Aorta (tissue), 5 donors: ENCODE results near the gene SLIT1. TPM values are rescaled to one million over a fixed set of nuclear protein-coding genes. Genes with fewer than 3 reads are reported as not detected.
A peak's percentile ranks its signal among the peaks of the same experiment; 100 is the strongest.

Experiments used
- ATAC-seq: fragments of 200-7000 bp; cut with Tn5 transposase; one replicate; pipeline ENCODE4 v1.9.1; 2022; ENCODE audit warnings: moderate library complexity; ENCODE audit not compliant: low FRiP score
- DNase-seq, 2 donors: peaks; one replicate each; pipeline ENCODE4 v3.0.0-alpha.2; 2020
- H3K27ac ChIP-seq, 2 donors: one replicate each; pipeline ENCODE4 v1.5.1; 2013; ENCODE audit warnings: low read length in 2 of 2, mild to moderate bottlenecking in 2 of 2, moderate library complexity in 2 of 2, control low read depth in 1 of 2, inconsistent platforms in 1 of 2, low read depth in 1 of 2
- H3K27me3 ChIP-seq, 2 donors: one replicate each; pipeline ENCODE4 v1.6.1; 2013; ENCODE audit warnings: control low read depth in 1 of 2, low read length in 1 of 2, mild to moderate bottlenecking in 1 of 2, moderate library complexity in 1 of 2; ENCODE audit not compliant: insufficient read depth in 2 of 2, control insufficient read depth in 1 of 2
- H3K36me3 ChIP-seq, 2 donors: one replicate each; pipeline ENCODE4 v1.6.1; 2013; ENCODE audit warnings: control low read depth in 1 of 2, low read length in 1 of 2, mild to moderate bottlenecking in 1 of 2; ENCODE audit not compliant: insufficient read depth in 2 of 2, control insufficient read depth in 1 of 2
- H3K4me1 ChIP-seq, 2 donors: one replicate each; pipeline ENCODE4 v1.6.1; 2013; ENCODE audit warnings: low read length in 2 of 2, control low read depth in 1 of 2, mild to moderate bottlenecking in 1 of 2, moderate library complexity in 1 of 2; ENCODE audit not compliant: insufficient read depth in 2 of 2, control insufficient read depth in 1 of 2
- H3K4me3 ChIP-seq, 2 donors: one replicate each; pipeline ENCODE4 v1.5.1; 2013; ENCODE audit warnings: low read length in 2 of 2, control low read depth in 1 of 2, mild to moderate bottlenecking in 1 of 2
- H3K9me3 ChIP-seq: one replicate; pipeline ENCODE4 v1.6.1; 2013; ENCODE audit warnings: mild to moderate bottlenecking, low read length; ENCODE audit not compliant: control insufficient read depth
- WGBS, 2 donors: extraction: QIAGEN DNeasy Blood & Tissue Kit; methylation state at CpG; one replicate each; pipeline ENCODE4 v1.1.7; 2013; 5-methylcytosine and 5-hydroxymethylcytosine counted together
- intact Hi-C, 2 donors: fragments of 100-400 bp; cut with DNase I; formaldehyde crosslinking; loops; one replicate each; pipeline versions ENCODE4 v1.14.2 to v1.15.0; 2022
- polyA plus RNA-seq, 2 donors: library from polyadenylated mRNA; stranded (reverse); fragments of 200-250 nt; gene quantifications; one replicate each; pipeline ENCODE4 v1.2.3, GENCODE V29; 2013
- total RNA-seq, 2 donors: library from RNA; stranded (reverse); fragmentation: NEBNext Ultra II Directional; extraction: Animal tissue kit (Norgen Biotek cat#: 25700); gene quantifications; one replicate each; pipeline ENCODE4 v1.2.1, GENCODE V29; 2021
- donor health status: healthy with polysubstance abuse.
- donor health status: Bipolar disorder and iron deficiency.
- donor health status: DM: no; HTN: no; CAD: no.
- donor health status: DM: no; HTN: no; CAD: no.
- donor health status: DM: yes; HTN: yes; CAD: no.

The SLIT1 gene
- total and polyA plus RNA-seq, 4 donors = 0.13 to 0.42 (median 0.22) TPM

DNA sequence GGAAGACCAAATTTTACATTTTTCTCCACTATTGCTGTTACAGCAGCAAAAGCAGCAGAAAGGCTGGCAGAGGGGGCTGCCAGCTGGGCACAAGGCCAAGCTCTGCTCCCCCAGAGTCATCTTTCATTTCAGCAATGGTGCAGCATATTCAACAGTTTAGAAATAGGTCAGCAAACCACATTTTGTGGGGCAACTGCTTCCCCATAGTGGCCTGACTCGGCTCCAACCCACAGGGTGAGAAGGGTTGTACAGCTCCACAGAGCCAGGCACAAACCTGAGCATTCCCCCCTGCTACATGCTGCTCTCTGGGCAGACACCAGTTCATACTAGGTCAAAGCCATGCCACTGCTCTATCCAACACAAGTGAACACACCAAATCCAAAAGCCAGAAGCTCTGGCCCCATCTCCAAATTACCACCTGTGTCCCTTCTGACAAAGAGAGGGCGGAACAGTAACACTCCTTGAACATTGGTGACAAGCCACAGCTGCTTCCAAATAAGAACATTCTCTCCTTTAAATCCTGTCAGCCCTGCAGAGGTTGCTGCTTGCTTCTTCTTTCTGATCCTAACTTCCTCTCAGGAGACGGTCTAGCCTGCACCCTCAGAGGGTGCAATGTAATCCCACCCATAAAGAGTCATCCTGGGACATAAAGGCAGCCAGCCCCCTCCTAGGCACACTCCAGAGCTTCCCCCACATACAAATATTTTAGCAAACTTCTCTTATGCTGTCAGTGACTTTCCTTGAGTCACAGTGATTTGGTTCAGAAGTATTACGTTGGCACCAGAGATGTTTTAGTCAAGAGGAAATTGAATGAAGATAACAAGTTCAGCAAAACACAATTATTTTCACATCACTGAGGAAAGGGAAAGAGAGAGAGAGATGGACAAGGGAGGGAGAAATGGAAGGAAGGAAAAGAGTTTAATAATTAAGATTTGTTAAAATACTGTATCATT lies 39.0 kb upstream of the SLIT1 start:
- no peaks in the 10 kb centered on the region for H3K9me3 ChIP-seq
- intact Hi-C loops = no loop called here
- no peak overlapping the region for H3K27ac ChIP-seq
- ATAC-seq (no peak), DNase-seq (no peak)
- WGBS, 2 donors = 73 to 74% methylated on average over 4 of the region's 4 CpGs
- peaks cover 4% of the 10 kb centered on the region in 2 donors for H3K36me3 ChIP-seq
- no peaks in the 10 kb centered on the region for H3K27me3 ChIP-seq
- no peaks in the 10 kb centered on the region for H3K4me1 ChIP-seq
- no peak overlapping the region for H3K4me3 ChIP-seq

DNA sequence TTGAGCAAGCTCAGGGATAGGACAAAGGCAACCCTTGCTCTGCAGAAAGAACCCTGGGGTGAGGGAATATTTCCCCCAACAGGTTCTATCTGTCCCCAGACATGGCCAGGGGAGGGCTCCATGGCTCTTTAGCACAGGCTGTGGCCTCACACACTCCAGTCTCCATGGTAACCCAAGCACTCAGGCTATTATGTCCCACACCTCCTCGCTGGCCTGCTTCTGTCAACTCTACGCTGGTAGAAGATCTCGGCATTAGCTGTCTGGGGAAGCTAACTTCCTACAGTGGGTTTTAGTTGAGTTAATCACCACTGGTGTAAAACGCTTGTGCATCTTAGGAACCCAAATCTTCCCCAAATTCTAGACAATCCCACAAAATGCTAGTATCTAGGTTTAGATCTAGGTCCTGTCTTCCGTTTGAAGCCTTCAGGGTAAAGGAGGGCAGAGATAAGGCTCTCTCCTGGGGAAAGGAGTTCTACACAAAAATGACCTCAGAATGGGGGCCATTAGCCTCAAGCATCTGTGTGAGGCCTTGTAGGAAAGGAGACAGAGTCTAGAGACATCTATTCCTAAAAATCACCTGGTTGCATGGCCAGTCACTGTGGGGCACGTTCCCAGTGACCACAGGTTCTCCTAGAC lies 36.7 kb upstream of the SLIT1 start:
- no peak for DNase-seq
- Histone ChIP-seq H3K9me3 (no peaks in the 10 kb centered on the region), H3K4me1 (no peaks in the 10 kb centered on the region), H3K27ac (no peak overlapping the region), H3K36me3 (peaks cover 2 to 4% of the 10 kb centered on the region in 2 donors), H3K27me3 (no peaks in the 10 kb centered on the region), H3K4me3 (no peak overlapping the region)
- ATAC-seq = no peak
- intact Hi-C loops = no loop called here
- WGBS, 2 donors = 95 to 96% methylated on average over 6 of the region's 6 CpGs

DNA sequence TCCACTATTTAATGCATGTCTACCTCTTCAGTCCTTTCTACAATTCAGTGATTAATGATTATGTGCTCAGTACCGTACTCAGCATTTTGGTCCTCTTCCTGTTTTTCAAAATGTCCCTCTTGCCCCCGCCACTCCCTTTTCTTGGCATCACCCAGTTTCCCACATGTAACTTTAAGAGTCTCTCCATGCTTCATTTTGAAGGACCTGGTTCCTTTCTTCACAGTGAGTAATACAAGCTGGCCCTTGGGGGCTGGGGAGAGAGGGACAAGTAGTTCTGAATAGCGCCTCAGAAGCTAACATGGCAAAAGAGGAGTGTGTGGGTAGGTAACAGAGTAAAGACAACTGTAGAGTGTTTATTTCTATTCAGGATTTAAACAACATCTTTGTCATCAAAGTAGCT lies 34.6 kb upstream of the SLIT1 start:
- Histone ChIP-seq H3K4me3 (no peak overlapping the region), H3K4me1 (no peaks in the 10 kb centered on the region), H3K36me3 (no peaks in the 10 kb centered on the region), H3K27ac (no peak overlapping the region), H3K27me3 (no peaks in the 10 kb centered on the region), H3K9me3 (no peaks in the 10 kb centered on the region)
- ATAC-seq (no peak), DNase-seq (no peak)
- WGBS, 2 donors = 94% methylated on average over 3 of the region's 3 CpGs
- intact Hi-C loops = no loop called here

DNA sequence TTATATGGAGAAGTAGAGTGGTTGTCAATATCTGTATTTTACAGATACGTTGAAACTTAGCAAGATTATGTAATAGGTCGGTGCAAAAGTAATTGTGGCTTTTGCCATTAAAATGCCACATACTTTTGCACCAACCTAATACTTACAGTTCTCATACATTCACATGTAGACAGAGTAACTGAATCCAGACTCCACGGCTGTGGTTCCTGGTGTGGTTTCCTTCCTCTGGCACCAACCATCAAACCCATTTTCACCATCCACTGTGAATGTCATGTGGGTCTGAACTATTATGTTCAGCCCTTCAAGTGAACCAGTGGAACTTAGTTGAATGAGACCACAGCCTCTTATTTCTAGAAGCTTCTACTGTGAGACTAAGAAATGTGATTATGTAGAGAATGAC lies 31.5 kb upstream of the SLIT1 start:
- no peak overlapping the region for H3K4me3 ChIP-seq
- no peaks in the 10 kb centered on the region for H3K9me3 ChIP-seq
- H3K36me3 ChIP-seq = no peaks in the 10 kb centered on the region
- no peaks in the 10 kb centered on the region for H3K4me1 ChIP-seq
- no peak overlapping the region for H3K27ac ChIP-seq
- no peak for ATAC-seq
- WGBS, 2 donors = 79 to 91% methylated on average over 3 of the region's 3 CpGs
- intact Hi-C loops = loop anchor here in 1 of 2 donors (10.0 kb wide), 1 partner anchor 842 kb away; no protein-coding TSS in a partner anchor
- H3K27me3 ChIP-seq = no peaks in the 10 kb centered on the region
- DNase-seq = no peak

DNA sequence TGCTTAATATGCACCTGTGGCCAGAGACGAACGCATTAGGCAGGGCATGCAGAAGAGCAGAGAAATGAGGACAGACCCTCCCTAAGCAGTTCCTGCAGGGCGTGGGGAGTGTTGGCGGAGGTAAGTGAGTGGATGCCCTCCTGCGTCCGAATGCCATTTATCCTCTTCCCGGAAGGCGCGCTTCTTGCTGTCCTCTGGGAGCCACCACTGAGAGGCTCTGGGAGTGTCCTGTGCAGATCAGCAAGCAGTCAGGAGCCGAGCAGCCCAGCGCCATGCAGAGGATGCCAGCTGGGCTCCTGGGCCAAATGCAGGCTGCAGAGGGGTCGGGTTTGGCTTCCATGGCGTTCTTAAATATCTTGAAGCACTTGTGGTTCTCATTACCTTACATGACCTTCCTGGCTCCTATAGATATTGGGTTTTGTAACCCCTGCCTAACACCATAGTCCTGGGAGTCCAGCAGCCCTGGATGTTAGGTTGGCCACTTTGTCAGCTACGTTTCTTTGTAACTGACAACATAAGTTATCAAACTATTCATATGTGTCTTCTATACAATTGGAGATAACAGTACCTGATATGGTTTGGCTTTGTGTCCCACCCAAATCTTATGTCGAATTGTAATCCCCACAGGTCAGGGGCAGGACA lies 30.0 kb upstream of the SLIT1 start:
- no peak overlapping the region for H3K4me3 ChIP-seq
- no peaks in the 10 kb centered on the region for H3K36me3 ChIP-seq
- 88 to 91% methylated on average over 15 of the region's 15 CpGs for WGBS, 2 donors
- intact Hi-C loops = loop anchor here in 1 of 2 donors (10.0 kb wide), 1 partner anchor 841 kb away; no protein-coding TSS in a partner anchor
- ATAC-seq (no peak), DNase-seq (no peak)
- H3K4me1 ChIP-seq = no peaks in the 10 kb centered on the region
- no peak overlapping the region for H3K27ac ChIP-seq
- no peaks in the 10 kb centered on the region for H3K9me3 ChIP-seq
- no peaks in the 10 kb centered on the region for H3K27me3 ChIP-seq

DNA sequence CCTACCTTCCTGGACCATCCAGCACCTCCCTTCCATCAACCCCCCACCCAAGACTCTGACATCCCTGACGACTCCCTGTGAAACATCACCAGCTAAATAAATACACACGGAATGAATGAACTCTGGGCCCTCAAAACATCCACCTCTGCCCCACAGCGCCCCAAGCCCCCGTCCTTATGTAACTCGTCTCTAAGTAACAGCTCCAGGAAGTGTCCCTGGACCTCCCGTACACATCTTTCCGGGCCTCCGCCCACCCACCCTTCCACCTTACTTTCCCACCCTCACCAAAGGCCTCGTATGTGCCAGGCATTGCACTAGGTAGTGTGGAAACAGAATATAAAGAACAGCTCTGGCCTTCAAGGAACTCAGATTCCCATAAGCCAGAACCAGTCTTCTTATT lies 27.7 kb upstream of the SLIT1 start:
- Histone ChIP-seq H3K9me3 (no peaks in the 10 kb centered on the region), H3K27me3 (no peaks in the 10 kb centered on the region), H3K36me3 (no peaks in the 10 kb centered on the region), H3K4me3 (no peak overlapping the region), H3K27ac (no peak overlapping the region), H3K4me1 (no peaks in the 10 kb centered on the region)
- intact Hi-C loops = loop anchor here (5.0 to 10.0 kb wide), 2 partner anchors 141 to 839 kb away; no protein-coding TSS in a partner anchor
- ATAC-seq (no peak), DNase-seq (no peak)
- WGBS, 2 donors = 59 to 63% methylated on average over 9 of the region's 9 CpGs

DNA sequence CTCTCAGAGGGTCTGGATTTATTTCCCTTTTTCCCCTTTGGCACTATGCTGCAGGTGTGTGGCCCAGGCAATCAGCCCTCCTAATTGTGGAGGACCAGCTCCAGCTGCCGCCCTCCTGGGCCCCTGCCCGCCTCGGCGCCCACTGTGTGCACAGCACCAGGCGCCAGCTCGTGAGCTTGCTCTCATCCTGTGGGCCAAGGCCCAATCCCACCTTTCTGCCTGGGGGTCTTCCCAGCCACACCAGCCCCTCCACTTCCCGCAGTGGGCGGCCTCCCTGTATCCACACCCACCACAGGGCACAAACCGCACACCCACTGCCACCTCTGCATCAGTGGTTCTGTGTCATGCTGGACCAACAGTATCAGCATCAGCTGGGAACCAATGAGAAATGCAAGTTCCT lies 25.5 kb upstream of the SLIT1 start:
- H3K4me1 ChIP-seq = no peaks in the 10 kb centered on the region
- DNase-seq = no peak
- no peaks in the 10 kb centered on the region for H3K36me3 ChIP-seq
- no peaks in the 10 kb centered on the region for H3K27me3 ChIP-seq
- ATAC-seq = no peak
- H3K27ac ChIP-seq = no peak overlapping the region
- H3K4me3 ChIP-seq = no peak overlapping the region
- WGBS, 2 donors = 92 to 96% methylated on average over 9 of the region's 9 CpGs
- intact Hi-C loops = loop anchor here (2.0 to 10.0 kb wide), 3 partner anchors 138 to 836 kb away; no protein-coding TSS in a partner anchor
- H3K9me3 ChIP-seq = no peaks in the 10 kb centered on the region

DNA sequence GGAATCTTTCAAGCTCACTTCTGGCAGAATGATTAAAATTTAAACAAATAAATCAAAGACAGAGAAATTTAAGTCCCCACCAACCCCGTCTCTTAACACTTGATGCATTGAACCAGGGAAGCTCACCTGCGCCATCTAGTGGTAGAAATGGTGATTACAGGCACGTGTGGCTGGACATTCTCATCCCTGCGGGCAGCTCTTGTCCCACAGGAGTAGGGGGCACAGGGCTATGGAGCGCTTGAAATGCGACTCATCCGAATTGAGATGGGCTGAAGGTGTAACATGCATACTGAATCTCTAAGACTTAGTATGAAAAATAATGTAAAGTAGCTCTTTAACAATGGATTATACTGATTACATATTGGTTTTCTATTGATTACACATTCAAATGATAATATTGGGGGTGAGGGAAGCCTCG lies 24.8 kb upstream of the SLIT1 start:
- H3K36me3 ChIP-seq = no peaks in the 10 kb centered on the region
- no peaks in the 10 kb centered on the region for H3K9me3 ChIP-seq
- H3K4me3 ChIP-seq = no peak overlapping the region
- H3K4me1 ChIP-seq = no peaks in the 10 kb centered on the region
- ATAC-seq (peak; percentile 79), DNase-seq (peak; percentile 65 to 85)
- intact Hi-C loops = loop anchor here (2.0 to 10.0 kb wide), 3 partner anchors 138 to 836 kb away; no protein-coding TSS in a partner anchor
- no peaks in the 10 kb centered on the region for H3K27me3 ChIP-seq
- H3K27ac ChIP-seq = no peak overlapping the region
- WGBS, 2 donors = 8 to 10% methylated on average over 8 of the region's 8 CpGs
